ENCODE data around the gene BCL2L13. TPM values are rescaled to one million over a fixed set of nuclear protein-coding genes. Genes with fewer than 3 reads are reported as not detected.
"Not testable (repeated sequence)": the region's sequence is repeated elsewhere in the genome, so short reads cannot be mapped to it uniquely, and the experiment has no call there.

Gene BCL2L13
- total RNA-seq, 4 donors from 2014 or later, result 15.3 to 35.3 (median 30.1) TPM

DNA sequence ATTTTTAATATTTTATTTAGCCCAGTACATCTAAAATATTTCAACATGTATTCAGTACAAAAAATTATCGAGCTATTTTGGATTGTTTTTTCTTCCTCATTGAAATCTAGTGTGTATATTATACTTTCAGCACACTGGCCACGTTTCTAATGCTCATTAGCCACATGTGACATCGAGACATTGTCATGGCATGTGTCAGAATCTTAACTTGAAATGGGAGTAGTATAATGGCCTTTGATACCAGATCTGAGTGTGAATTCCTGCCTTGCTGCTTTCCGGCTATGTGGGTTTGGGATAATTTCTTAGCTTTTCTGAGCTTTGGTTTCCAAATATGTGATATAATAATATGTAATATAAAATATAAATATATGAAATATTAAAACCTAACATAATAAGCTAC, 54.3 kb downstream of the BCL2L13 start:
- no peak for DNase-seq
- Histone ChIP-seq H3K27me3 (no peaks in the 10 kb centered on the region), H3K4me1 (no peaks in the 10 kb centered on the region), H3K9me3 (no peaks in the 10 kb centered on the region), H3K4me3 (no peak overlapping the region), H3K27ac (no peak overlapping the region), H3K36me3 (no peaks in the 10 kb centered on the region)
- TF ChIP-seq, protein P1, sequence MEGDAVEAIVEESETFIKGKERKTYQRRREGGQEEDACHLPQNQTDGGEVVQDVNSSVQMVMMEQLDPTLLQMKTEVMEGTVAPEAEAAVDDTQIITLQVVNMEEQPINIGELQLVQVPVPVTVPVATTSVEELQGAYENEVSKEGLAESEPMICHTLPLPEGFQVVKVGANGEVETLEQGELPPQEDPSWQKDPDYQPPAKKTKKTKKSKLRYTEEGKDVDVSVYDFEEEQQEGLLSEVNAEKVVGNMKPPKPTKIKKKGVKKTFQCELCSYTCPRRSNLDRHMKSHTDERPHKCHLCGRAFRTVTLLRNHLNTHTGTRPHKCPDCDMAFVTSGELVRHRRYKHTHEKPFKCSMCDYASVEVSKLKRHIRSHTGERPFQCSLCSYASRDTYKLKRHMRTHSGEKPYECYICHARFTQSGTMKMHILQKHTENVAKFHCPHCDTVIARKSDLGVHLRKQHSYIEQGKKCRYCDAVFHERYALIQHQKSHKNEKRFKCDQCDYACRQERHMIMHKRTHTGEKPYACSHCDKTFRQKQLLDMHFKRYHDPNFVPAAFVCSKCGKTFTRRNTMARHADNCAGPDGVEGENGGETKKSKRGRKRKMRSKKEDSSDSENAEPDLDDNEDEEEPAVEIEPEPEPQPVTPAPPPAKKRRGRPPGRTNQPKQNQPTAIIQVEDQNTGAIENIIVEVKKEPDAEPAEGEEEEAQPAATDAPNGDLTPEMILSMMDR (IDR thresholded peaks at IDR 0.05), result no peak
- no peak for TF ChIP-seq POLR2A (IDR thresholded peaks at IDR 0.05)
- intact Hi-C loops (cut with DNase I; ENCODE audit: low total_unique reads), result no loop called here

DNA sequence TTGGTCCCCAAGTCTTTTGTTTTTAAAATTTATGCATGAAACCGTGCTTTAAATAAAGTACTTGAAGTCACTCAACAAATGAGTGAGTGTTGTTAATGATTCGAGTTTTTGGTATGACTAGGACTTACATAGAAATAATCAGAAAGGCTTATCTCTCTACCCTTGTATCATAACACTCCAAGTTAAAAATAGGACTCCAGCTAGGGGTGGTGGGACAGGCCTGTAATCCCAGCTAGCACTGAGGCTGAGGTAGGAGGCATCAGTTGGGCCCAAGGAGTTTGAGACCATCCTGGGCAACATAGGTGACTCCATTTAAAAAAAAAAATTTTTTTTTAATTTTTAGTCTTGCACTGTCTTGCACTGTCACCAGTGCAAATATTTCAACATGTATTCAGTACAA, 55.6 kb downstream of the BCL2L13 start:
- Histone ChIP-seq H3K27me3 (no peaks in the 10 kb centered on the region), H3K4me1 (no peaks in the 10 kb centered on the region), H3K27ac (no peak overlapping the region), H3K4me3 (no peak overlapping the region), H3K9me3 (no peaks in the 10 kb centered on the region), H3K36me3 (no peaks in the 10 kb centered on the region)
- intact Hi-C loops (cut with DNase I; ENCODE audit: low total_unique reads), result no loop called here
- DNase-seq, result no peak
- TF ChIP-seq, protein P1 (IDR thresholded peaks at IDR 0.05), result no peak
- no peak for TF ChIP-seq POLR2A (IDR thresholded peaks at IDR 0.05)

DNA sequence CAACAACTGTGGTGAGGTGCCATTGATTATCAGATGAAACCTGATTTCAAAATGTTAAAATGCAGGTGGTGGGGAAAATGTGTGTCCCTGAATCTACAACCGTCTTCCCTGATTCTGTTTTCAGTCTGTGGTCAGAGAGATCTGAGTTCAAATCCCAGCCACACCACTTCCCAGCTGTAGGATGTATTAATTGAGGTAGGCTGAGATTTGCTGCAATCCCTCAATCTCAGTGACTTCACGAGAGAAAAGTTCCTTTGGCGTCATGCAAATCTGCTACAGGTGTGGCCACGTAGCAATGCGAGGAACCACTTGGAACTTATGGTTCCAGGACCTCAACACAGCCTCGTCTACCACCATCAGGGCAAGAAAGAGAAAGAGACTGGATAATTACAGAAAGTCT, 56.2 kb downstream of the BCL2L13 start:
- no peaks in the 10 kb centered on the region for H3K36me3 ChIP-seq

DNA sequence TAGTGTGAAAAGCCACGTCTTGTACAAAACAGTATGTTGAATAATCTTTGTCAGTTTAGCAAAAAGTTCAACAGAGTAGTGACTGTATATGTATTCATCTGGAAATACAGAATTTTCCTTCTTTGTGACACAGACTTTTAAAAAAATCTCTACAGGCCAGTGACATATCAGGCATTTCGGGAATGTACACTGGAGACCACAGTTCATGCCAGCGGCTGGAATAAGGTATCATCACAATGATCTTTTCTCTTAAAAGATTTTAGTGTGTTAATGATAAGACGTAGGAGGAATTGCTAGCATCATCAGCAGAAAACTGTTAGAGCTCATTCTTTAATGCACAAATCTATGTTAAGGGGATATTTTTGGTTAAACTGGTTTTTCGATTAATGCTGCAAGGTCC, 57.4 kb downstream of the BCL2L13 start:
- Histone ChIP-seq H3K9me3 (no peaks in the 10 kb centered on the region), H3K27ac (no peak overlapping the region), H3K36me3 (no peaks in the 10 kb centered on the region), H3K4me3 (no peak overlapping the region), H3K4me1 (no peaks in the 10 kb centered on the region), H3K27me3 (no peaks in the 10 kb centered on the region)
- DNase-seq, result no peak
- intact Hi-C loops (cut with DNase I; ENCODE audit: low total_unique reads), result no loop called here
- no peak for TF ChIP-seq POLR2A (IDR thresholded peaks at IDR 0.05)
- TF ChIP-seq, protein P1 (IDR thresholded peaks at IDR 0.05), result no peak

More for the DNA sequence above, 56.2 kb downstream of the BCL2L13 start:
- TF ChIP-seq, protein P1 (IDR thresholded peaks at IDR 0.05), result no peak
- no peak for TF ChIP-seq POLR2A (IDR thresholded peaks at IDR 0.05)
- Histone ChIP-seq H3K4me1 (no peaks in the 10 kb centered on the region), H3K27me3 (no peaks in the 10 kb centered on the region), H3K27ac (no peak overlapping the region), H3K4me3 (no peak overlapping the region), H3K9me3 (no peaks in the 10 kb centered on the region)
- intact Hi-C loops (cut with DNase I; ENCODE audit: low total_unique reads), result no loop called here
- no peak for DNase-seq

DNA sequence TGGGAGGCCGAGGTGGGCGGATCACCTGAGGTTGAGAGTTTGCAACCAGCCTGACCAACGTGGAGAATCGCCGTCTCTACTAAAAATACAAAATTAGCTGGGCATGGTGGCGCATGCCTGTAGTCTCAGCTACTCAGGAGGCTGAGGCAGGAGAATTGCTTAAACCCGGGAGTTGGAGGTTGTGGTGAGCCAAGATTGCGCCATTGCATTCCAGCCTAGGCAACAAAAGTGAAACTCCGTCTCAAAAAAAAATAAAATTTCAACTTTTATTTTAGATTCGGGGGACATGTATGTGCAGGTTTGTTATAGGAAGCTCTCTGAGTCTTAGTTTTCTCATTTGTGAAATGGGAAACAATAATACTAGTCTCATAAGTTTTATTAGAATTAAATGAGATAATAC, 58.6 kb downstream of the BCL2L13 start:
- H3K27ac ChIP-seq; H3K27me3 ChIP-seq; DNase-seq; intact Hi-C loops (cut with DNase I; ENCODE audit: low total_unique reads); H3K36me3 ChIP-seq; H3K4me1 ChIP-seq; H3K9me3 ChIP-seq; H3K4me3 ChIP-seq: not testable (repeated sequence)

DNA sequence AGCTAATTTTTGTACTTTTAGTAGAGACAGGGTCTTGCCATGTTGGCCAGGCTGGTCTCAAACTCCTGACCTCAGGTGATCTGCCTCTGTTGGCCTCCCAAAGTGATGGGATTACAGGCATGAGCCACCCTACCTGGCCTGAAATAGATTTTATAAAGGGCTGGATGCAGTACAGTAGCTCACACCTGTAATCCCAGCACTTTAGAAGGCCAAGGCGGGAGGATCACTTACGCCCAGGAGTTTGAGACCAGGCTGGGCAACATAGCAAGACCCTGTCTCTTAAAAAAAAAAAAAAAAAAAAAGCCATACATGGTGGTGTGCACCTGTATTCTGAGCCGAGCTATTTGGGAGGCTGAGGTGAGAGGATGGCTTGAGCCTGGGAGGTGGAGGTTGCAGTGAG, 59.7 kb downstream of the BCL2L13 start:
- intact Hi-C loops (cut with DNase I; ENCODE audit: low total_unique reads); H3K36me3 ChIP-seq; H3K27ac ChIP-seq; H3K4me1 ChIP-seq; H3K27me3 ChIP-seq; DNase-seq; H3K9me3 ChIP-seq; H3K4me3 ChIP-seq: not testable (repeated sequence)

Data from uterus (tissue), 4 donors.